IPS DF 4.7 (cell line): ENCODE results near the gene SOX10.
"Not testable (repeated sequence)": the region's sequence is repeated elsewhere in the genome, so short reads cannot be mapped to it uniquely, and the experiment has no call there.

ENCODE experiments used
- DNase-seq: peaks from one replicate; pipeline ENCODE4 v3.0.0-alpha.2; 2013; ENCODE audit warnings: low spot score; ENCODE audit errors: extremely low read depth

Gene SOX10

DNA sequence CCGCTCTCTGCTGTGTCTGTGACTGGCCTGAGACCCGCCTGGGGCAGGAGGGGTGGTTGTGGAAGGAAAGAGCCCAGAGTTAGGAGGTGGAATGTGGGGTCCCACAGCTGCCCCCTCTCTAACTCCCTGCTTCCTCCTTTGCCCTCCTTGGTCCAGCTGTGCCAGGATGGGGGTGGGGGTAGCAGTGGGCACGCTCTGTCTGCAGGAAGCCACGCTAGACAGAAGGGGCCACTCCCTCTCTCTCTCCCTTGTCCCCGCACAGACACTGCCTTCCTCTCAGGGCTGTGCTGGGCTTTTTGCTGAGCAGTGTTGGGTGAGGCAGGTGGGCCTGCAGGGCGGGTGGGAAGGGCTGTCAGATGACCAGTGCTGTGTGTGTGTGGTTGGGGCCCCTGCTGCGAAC lies 2.0 kb upstream of the SOX10 start:
- no peak for DNase-seq

DNA sequence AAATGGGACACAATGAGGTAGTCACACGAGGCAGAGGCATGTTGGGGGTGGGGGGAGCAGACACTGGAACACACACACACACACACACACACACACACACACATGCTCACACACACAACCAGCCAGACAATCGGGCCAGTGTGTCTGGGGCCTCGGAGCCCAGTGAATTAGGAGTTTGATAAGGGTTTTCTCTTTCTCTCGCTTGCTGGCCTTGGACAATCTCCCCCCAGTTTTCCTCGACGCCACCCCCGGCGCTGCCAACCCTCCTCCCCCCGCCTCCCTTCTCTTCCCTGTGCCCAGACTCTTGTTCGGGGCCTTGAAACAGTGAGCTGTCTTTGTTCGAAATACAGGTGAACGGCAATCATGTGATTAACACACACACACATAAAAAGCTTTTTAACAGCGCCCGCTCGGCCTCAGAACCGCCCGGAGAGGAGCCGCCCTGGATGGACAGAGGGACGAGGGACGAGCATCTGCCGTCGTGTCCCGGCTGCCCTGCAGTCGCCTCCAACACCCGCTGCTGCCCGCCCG lies 1.5 kb upstream of the SOX10 start:
- no peak for DNase-seq

DNA sequence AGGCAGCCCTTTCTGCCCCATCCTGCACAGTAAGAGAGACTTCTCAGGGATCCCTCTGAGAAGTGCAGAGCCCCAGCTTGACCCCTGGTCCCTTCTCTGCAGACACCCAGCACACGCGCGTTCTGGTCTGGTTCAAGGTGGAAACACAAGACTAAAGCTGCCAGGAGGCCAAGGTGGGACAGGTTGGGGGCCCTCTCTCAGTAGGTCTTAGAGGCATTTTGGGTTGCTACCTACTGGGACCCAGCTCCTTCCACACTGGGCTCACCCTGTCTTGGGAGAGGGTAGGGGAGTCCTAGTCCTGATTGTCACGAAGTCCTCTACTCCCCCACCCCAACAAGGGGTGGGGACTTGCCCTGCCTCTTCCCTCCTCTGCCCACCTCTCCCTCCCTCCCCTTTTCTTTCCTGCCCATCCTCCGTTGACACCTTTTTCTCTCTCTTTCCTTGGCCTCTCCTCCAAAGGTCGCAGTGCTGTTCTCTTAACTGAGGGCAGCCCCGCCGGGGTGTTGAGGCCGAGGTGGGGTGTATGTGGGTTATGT lies 763 bp upstream of the SOX10 start:
- no peak for DNase-seq

DNA sequence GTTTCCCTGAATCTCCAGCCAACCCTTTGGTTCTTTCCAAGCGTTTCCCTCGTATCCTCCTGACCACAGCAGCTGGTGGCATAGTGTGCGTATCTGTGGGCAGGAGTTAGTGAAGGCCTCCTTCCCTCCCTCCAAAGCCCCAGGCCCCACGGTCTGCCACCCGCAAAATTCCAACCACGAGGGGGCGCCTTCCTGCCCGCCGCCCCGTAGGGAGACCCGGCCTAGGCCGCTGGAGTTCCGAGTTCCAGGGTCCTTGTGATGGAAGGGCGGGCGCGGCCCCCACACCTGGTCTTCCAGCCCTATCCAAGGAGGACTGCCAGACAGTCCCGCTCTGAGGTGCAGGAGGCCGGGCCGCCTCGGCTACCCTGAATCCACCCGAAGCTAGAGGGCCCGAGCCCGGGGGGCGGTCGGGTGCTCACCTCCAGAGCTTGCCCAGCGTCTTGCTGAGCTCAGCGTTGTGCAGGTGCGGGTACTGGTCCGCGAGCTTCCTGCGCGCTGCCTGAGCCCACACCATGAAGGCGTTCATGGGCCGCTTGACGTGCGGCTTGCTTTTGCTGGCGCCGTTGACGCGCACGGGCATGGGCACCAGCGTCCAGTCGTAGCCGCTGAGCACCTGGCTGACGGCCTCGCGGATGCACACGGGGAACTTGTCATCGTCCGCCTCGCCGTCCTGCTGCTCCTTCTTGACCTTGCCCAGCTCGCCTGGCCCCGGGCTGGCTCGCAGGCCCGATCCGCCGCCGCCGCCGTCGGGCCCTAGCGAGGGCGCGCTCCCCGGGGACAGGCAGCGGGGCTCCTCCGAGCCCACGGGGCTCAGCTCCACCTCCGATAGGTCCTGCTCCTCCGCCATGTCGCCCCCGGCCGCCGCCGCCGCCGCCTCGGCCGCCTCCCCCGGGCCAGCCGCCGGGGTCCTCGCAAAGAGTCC lies 1.2 kb downstream of the SOX10 start:
- DNase-seq: no peak

DNA sequence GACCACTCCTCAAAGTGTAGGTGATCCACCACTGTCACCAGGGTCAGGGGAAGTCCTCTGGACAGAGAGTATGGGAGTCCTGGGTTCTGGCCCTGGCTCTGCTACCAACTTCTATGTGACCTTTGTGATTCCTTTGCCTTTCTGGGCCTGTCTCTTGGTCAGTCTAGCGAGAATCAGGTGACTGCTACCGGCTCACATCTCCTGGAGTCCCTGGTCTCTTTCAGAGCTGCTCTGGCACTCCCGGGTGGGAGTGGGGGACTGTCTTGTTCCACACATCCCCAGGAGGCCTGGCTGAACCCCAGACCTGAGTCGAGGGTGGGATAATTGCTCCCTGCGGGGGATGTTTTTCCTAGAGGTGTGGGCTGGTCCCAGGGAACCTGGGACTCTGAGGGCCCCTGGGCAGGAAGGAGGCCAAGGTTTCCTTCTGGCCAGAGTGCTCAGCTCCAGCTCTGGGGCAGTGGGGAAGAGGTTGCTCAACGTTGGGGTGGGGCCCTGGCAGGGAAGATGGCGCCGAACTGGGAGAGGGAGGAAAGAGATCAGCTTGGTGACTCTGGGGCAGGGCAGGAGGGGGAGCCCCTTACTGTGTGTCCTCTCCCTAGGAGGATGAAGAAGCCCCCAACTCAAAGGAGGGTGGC lies 2.1 kb downstream of the SOX10 start:
- DNase-seq: no peak

DNA sequence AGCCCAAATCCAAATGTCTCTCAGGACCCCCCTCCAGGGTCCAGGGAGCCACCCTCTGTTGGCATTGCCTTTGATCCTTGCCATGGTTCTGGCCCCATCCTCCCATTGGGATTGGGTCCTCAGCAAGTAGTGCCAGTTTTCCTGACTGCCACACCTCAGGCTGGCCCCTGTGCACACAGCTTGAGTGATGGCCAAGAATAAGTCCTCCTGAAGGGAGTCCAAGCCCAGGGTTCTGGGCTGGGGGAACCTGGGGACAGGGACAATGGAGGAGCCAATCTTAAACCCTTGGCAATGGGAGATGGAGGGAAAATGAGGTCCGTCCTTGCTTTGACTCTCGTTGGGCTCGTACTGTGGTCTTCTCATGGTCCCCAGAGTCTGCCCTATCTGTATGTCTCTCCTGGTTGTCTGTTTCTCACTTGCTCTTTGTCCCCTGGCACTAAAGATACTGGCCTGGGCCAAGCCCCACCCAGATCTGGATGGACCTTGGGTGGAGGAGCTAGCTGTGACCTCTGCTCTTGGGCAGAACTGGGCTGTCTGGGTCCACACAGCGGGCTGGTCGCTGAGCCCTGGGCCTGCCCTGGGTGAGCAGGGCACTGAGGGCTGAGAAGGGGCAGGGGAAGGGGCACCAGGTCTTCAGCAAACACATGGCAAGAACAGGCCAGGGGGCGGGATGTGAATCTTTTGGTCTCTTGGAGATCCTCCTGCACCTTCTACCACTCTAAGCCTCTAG lies 2.9 kb downstream of the SOX10 start:
- no peak for DNase-seq

DNA sequence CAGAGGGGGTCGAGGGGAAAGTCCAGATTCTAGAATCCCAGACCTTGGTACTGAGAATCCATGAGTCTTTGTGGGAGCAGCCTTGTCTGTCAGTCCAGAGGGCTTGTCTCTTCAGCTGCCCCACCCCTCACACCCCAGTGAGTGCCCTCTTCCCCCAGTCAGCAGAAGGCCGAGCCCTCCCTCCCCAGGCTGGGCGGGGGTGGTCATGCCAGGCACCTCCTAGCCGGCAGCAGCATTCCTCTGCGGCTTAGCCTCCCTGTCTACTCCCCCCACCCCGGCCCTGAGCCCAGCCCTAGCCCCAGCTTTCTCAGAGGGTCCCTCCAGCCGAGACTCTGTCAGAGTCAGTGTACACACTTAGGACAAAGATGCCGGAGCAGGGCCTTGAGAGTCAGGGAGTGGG lies 4.6 kb downstream of the SOX10 start:
- no peak for DNase-seq

DNA sequence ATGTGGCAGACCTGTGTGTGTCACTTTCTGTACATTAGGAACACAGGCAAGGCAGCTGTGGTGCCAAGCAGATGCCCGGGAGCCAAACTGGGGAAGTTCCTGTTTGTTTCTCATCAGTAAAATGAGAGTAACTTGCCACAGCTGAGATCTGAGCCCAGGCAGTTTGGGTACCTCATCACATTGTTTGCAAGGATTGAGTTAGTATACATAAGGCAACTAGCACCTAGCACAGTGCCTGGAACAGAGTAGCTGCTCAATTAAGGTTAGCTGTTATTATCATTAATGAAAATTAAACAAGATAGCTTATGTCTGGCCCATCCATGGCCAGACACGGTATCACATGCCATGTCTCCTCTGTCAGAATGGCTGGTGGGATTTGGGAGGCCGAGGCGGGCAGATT lies 7.8 kb downstream of the SOX10 start:
- DNase-seq: no peak

DNA sequence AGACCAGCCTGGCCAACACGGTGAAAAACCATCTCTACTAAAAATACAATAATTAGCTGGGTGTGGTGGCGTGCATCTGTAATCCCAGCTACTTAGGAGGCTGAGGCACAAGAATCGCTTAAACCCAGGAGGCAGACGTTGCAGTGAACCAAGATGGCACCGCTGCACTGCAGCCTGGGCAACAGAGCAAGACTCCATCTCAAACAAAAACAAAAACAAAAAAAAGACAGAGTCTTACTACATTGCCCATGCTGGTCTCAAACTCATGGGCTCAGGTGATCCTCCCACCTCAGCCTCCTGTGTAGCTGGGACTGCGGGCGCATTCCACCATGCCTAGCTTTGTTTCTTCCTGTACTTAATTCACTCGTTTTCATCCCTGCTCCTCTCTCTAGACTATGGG lies 8.3 kb downstream of the SOX10 start:
- not testable (repeated sequence) for DNase-seq

DNA sequence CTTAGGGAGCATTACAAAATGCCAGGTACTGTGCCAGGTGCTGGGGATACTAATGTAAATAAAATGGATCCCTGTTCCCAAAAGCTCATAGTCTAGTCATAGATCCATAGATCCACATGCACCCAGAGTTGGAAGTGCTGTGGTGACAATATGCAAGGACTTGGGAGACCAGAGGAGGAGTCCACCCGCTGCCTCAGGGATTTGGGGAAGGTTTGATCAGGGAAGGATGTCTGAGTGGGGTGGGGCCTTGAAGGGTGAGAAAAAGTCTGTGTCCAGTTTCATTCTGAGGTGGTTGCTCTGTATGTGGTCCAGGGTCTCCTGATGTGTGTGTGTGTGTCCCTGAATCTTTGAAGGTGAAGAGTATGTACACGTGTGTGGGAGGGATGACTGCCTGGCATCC lies 9.2 kb downstream of the SOX10 start:
- DNase-seq: no peak

DNA sequence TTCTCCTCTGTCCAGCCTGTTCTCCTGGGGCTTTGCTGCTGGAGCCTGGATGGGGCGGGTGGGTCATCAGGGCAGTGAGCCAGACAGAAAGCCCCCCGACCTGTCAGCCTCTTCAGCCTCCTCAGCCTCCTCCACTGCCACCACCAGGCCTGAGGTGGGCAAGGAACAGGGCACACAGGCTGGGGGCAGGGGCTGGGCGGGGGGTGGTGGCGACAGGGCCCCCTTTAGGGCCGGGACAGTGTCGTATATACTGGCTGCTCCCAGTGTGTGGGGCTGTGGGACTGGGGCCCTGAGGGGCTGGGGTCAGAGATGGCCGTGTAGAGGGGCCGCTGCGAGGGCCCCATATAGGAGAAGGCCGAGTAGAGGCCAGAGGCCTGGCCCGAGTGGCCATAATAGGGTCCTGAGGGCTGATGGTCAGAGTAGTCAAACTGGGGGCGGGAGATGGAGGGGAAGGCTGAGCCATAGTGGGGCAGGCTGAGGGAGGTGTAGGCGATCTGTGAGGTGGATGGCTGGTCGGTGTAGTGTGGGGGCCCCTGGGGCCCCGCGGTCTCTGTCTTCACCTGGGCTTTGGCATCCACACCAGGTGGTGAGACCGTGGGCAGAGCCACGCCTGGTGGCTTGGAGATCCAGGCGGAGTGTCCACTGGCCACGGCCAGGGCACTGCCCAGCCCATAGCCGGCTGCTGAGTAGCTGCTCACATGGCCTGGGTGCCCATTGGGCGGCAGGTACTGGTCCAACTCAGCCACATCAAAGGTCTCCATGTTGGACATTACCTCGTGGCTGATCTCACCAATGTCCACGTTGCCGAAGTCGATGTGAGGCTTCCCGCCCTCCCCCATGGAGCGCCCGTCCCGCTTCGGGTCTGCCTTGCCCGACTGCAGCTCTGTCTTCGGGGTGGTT lies 10.8 kb downstream of the SOX10 start:
- no peak for DNase-seq

DNA sequence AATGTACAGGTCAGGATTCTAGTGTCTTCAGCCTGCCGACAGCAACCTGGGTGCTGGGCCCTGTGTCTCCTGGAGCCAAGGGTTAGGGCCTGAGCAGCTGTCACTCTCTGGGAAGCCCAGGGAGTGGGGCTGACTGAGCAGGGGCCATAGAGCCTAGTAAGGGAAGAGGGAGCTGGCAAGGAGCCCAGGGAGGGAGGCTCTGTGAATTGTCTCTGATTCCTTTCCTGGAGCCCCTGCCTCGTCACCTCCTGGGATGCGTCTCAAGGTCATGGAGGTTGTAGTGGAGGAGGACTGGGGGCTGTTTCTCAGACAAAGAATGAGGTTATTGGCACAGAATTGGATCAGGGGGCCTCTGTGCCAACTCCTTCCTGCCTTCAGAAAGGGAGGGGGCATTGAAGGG lies 11.8 kb downstream of the SOX10 start:
- no peak for DNase-seq

DNA sequence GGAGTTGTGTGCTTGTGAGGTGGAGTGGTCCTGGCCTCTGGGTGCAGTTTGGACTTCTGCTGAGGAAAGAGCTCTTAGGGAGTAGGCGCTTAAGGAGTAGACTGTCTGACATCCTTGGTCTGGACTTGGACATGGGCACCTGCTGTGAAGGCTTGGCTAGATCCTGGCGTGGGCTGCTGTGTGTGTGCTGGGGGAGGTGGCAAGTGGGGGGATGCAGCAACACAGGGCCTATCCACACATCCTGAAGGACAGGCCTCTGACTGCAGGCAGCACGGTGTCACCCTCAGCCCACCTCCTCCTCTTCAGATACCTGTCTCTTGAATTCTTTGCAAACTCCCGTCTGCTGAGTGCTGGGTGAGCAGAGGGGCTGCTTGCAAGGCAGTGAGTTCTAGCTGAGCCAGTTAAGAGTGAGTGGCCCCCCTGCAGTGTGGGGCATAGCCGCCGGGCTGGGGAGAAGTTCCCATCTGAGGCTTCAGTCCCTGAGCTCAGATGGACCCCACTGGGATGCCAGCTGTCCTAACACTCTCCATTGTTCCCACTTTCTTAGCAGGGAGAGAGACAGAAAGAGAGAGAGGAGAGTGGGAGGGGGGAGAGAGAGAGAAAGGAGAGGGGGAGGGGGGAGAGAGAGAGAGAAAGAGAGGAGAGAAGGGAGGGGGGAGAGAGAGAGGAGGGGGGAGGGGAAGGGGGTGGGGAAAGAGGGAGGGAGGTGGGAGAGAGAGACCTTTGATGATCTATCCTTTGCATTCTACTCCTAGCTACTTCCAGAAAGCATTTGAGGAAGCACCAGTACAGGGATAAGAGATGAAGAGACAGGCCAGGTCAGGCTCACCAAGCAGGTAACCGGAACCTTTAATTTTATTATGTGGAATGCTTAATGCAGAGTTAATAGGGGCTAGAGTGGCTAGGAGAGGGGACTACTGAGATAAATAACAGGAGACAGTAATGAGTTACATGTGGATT lies 12.6 kb downstream of the SOX10 start:
- DNase-seq: no peak

DNA sequence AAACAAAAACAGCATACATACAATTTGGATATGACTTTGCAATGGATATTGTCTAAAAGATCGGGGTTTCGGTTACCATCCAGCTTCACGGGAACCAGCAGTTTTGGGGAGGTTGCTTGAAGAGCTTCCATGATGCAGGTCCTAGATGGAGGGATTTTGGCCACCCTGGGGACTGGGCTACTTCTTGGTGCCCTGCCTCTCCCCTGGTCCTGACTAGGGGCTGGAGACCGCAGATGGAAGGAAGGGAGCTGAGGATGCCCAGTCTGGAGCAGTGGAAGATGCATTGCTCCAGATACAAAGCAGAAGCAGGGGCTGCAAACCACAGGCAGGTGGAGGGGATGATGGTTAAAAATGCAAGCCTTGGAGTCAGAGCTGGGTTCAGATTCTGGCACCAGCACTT lies 13.5 kb downstream of the SOX10 start:
- DNase-seq: no peak

DNA sequence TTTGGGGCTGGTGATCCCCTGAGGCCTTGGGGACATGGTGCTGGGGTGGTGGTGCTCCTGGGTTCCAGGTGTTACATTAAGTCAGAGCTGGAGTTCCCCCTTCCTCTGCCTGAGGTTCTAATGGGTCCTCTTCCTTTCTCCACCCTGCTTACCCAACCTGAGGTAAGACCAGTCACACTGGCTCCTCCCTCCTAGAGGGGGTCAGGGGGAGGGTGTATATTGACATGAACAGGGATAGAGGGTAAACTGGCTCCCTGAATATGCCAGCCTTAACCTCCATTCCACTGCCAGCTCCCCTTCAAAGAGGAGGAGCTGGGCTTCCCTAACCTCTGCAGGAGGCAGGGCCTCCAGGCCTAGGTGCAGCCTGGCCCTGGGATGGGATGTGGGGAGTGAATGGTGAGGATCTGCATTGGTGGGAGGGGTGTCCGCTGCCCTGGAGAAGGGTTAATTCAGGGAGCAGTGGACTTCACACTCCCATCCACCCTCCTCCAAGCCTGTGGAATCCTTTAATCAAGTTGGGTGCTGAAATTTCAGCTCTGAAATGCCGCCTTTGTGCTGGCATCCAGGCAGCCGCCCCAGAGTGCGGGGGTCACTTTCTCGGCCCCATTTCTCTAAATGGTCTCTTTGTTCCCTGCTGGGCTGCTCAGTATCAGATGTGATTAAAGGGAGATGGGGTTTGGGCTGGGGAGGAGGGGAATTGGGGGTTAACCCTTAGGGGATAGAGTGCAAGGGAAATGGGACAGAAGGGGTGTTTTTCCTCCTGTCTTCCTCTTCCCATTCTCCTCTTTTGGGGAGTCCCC lies 15.7 kb downstream of the SOX10 start:
- no peak for DNase-seq

DNA sequence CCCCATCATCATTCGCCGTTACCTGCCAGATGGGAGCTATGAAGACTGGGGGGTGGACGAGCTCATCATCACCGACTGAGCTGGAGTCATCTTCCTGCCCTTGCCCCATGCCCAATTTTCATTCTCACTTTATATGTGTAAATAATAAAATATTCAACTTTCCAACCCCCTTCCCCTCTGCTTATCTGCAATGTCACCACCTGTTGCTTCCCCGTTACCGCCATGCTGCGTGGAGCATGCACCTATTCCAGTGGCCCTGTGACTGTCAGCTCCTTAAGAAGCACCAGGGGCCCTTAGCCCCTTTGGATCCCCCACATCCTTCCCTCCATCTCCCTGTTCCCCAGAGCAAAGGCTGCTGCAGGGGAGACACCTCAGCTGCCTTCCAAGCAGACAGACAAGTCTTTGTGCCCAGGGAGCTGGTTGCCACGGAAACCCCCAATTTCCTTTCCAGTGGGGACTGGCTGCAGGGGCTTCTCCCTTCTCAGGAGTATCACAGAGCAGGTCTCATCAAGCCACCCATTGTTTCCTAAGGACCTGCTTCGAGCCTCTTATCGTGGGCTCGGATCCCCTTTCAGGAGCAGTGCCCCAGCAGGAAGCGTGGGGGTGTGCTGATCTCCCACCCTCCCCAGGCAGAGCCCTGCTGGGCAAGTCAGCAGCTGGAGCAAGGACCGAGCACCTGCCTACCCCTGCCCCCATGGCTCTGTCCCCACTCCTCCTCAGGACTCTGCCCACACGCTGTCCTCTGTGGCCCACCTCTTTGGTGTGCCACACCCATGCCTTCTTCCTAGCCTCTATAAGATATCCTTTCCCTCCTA lies 16.5 kb downstream of the SOX10 start:
- DNase-seq: no peak

DNA sequence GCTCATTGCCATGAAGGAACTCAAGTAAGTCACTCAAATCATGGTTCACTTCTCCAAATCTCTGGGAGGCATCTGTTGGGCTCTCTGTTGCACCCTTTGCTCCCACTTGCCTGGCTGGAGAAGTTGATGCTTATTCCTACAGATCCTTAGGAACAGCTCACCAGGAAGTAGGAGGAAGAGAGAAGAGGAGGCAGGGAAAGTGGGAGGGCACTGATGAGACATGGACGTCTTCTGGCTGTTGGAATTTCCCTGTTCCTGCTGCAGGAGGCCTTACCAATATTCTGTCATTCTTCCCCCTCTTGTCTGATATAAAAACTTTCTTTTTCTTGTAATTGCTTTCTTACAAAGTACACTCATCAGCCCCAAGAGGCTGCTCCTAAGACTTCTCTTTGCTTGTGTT lies 17.2 kb downstream of the SOX10 start:
- no peak for DNase-seq
